ENCODE results near the gene KDM6A.
"Not testable (repeated sequence)": the region's sequence is repeated elsewhere in the genome, so short reads cannot be mapped to it uniquely, and the experiment has no call there.

The KDM6A gene

DNA sequence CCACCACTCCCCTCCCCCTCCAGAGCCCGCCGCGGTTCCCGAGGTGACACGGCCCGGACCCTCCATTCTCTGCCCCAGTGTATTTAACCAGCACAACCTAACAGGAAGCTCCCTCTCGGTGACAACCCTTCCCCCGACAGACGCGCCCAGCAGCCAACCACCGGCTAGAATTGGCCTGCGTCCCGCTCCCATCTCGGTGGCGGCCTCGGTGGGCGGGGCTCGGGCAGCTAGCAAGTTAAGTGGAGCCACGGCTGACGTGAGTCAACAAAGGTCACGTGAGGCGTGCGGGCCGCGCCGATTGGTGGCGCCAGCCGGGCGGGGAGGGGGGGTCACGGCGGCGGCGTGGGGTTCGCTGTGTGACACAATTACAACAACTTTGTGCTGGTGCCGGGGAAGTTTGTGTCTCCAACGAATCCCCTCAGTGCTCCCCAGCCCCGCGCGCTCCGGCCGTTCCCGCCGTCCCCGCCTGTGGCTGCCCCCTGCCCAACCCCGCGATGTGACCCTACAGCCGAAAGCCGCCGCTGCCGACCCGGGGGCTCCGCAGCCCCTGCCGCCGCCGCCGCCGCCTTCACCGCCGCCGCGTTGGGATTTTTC is at the start of gene KDM6A:
Gene KDM6A, plus strand, starts transcription at position 368 of the 594 bp plus-strand sequence. CDS start 364 bp downstream, outside the sequence.
- DNase-seq (ENCODE audit: low read depth) = peak; percentile 91

DNA sequence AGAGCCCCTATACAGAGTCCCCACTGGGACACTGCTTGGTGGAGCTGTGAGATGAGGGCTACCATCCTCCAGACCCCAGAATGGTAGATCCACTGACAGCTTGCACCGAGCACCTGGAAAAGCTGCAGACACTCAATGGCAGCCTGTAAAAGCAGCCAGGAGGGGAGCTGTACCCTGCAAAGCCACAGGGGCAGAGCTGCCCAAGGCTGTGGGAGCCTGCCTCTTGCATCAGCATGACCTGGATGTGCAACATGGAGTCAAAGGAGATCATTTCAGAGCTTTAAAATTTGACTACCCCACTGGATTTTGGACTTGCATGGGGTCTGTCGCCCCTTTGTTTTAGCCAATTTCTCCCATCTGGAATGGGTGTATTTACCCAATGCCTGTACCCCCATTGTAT is 49.8 kb upstream of the KDM6A start:
- DNase-seq (ENCODE audit: low read depth) = not testable (repeated sequence)

DNA sequence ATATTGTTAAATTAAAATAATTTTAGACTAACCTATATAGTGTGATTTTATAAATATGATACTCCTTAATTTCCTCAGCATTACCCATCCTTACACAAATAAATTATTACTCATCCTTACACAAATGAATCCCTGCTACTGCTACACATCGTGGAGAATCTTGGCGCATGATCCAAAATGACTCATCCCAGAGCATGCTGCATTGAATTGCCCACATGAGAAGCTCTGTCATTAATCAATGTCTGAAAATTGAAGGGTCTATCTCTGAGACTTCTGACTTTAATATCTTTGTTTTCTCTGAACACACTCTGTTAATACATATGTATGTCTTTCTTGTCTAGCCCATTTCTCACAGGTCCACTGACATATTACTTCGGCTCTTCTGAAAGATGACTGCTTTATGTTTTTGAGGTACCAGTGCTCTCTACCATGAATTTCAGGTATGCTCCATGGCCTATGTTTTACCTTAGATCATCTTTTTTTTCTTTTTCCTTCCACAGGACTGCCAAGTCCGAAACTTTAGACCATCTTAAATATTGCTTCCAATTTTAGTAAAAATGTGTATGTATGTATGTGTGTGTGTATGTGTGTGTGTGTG is 44.9 kb upstream of the KDM6A start:
- DNase-seq (ENCODE audit: low read depth) = no peak

DNA sequence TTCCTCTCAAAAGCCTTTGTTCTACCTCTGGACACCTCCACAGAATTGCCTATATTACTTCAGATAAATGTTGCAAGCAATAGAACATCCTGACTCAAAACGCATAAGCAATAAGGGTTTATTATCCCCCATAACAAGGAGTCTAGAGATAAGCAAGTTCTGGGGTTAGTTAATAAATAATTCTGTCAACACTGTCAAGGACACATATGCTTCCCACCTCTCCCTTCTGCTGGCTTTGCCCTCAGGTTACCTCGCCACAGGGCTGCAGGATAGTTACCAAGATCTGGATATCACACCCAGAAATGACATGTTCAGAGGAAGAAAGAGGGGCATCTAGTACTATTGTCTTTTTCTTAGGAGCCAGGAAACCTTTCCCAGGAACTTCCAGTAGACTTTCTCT is 43.2 kb upstream of the KDM6A start:
- no peak for DNase-seq (ENCODE audit: low read depth)

DNA sequence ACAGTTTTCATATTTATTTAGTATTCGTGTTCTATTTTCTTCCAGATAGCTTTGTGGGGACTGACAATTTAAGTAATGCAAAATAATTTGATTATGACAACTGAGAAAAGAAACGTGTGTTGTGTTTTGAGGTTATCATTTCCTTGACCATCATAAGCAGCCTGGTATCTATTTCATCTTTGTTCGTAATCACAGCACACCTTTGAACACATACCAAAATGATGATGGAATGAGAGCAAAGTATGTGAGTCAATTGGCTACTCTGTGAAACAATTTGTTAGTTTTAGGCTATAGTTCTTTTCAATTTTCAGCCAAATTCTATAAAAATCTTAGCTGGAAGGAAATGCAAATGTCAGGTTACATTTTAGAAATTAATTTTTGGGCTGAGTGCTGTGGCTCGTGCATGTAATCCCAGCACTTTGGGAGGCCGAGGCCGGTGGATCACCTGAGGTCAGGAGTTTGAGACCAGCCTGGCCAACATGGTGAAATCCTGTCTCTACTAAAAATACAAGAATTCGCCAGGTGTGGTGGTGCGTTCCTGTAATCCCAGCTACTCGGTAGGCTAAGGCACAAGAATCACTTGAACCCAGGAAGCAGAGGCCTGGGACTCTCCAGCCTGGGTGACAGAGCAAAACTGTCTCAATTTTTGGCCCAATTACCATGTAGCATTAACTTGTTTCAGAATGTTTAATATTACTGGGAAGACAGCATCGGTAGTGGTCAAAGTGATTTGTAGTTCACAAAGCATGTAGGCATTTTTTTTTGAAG is 30.3 kb upstream of the KDM6A start:
- DNase-seq (ENCODE audit: low read depth) = no peak

DNA sequence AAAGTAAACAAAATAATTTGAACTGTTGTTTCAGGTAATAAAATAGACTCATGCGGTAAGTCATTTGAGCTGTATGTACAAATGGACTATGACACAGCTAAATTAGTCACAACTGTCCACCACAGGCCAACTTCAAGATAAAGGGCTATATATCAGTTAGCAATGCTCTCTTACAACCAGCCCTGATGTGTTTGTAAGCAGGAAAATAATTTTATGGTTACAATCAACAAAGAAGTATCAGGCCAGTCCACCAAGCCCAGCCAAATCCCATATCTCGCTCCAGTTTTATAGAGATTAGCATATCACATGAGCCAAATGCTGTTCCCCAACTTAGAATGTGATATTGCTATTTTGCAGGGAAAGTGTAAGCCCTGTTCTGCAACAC is 29.7 kb upstream of the KDM6A start:
- DNase-seq (ENCODE audit: low read depth) = no peak

DNA sequence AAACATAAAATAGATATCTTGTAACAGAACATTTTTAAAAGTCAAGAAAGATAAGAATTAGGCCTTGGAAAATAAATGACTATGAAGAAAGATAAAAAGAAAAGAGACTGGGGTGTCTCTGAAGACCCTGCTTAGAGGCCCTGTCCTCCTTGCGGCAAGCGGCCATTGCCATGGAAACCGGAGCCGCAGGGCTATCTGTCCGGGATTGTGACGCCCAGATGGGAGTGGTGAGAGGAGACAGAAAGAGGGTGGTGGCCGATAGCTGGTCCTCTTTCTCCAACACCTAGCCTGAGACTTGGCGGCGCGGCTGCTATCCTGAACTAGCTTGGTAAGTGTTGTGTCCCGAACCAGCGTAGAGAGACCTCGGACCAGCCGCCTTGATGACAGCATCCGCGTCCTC is 29.2 kb upstream of the KDM6A start, which contains the start of gene DUSP21:
Gene DUSP21, plus strand, starts transcription at position 269 of the 400 bp plus-strand sequence. Its CDS starts 112 bp downstream, at position 381.
- DNase-seq (ENCODE audit: low read depth) = no peak

DNA sequence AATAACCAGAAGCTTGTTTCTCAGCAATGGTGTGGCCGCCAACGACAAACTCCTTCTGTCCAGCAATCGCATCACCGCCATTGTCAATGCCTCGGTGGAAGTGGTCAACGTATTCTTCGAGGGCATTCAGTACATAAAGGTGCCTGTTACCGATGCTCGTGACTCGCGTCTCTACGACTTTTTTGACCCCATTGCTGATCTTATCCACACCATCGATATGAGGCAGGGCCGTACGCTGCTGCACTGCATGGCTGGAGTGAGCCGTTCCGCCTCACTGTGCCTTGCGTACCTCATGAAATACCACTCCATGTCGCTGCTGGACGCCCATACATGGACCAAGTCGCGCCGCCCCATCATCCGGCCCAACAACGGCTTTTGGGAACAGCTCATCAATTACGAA is 28.8 kb upstream of the KDM6A start:
- no peak for DNase-seq (ENCODE audit: low read depth)

DNA sequence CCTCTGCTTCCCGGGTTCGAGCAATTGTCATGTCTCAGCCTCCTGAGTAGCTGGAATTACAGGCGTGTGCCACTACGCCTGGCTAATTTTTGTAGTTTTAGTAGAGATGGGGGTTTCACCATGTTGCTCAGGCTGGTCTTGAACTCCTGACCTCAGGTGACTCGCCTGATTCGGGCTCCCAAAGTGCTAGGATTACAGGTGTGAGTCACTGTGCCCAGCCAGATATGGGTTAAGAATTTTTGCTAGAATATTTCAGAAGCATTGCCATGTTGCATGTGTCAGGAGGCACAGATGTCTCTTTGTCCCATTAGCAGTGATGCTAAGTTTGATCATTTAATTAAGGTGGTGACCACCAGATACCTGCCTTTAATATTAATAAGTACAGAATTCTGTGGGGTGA is 22.1 kb upstream of the KDM6A start:
- DNase-seq (ENCODE audit: low read depth) = not testable (repeated sequence)

DNA sequence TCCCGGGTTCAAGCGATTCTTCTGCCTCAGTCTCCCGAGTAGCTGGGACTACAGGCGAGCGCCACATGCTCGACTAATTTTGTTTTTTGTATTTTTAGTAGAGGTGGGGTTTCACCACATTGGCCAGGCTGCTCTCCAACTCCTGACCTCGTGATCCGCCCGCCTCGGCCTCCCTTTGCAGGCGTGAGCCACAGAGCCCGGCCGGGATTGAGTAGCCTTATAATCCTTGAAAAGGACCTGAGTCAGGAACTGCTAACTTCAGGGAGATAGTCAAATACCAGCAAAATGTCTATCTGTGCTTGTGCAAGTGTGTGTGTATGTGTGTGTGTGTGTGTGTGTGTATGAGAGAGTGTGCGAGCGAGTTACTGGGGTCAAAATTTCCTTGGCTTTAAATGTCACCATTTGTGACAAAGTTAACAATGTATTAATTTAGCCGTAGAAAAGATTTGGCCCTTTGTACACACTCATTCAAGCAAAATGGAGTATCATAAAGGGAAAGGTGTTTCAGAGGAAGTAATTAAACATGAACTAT is 1.8 kb upstream of the KDM6A start:
- DNase-seq (ENCODE audit: low read depth) = no peak

DNA sequence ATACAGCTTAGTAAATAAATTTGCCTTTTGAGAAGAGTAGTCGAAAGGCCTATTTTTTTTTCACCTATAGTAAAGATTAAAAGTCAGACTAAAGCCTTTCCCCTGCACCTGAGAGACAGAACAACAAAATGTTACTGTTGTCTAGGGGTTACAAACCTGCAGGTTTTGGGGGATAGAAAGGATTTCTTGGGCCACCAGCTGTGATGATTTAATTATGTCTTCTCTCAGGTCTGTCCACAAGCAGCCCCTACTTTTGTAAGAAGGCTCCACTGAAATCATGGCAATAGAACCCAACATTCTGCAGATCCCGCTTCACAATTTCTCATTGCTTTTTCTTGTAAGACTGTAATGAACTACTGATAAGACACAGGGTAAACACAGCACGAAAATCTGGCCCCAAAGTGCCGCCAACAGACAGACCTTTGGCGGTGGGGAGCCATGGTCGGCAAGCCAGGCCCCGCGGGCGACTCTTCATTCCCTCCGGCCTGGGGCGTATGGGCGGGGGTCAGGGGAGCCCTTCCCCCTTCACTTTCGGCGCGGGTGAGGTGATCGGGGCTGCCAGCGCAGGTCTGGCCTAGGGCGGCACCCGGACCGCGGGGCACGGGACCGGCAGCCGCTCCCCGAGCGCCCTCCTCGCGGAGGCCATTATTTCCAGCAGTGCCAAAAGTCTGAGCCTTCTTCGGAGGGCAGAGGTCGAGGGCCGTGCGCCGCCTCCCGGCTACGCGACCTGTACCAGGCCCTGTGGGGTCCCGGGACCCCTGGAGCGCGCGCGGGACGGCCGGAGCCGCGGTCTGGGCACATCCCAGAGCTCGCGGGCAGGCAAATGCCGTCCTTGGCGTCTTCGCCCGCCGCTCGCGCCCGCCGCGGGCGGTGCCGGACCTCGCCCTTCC is 812 bp upstream of the KDM6A start:
- DNase-seq (ENCODE audit: low read depth) = no peak

DNA sequence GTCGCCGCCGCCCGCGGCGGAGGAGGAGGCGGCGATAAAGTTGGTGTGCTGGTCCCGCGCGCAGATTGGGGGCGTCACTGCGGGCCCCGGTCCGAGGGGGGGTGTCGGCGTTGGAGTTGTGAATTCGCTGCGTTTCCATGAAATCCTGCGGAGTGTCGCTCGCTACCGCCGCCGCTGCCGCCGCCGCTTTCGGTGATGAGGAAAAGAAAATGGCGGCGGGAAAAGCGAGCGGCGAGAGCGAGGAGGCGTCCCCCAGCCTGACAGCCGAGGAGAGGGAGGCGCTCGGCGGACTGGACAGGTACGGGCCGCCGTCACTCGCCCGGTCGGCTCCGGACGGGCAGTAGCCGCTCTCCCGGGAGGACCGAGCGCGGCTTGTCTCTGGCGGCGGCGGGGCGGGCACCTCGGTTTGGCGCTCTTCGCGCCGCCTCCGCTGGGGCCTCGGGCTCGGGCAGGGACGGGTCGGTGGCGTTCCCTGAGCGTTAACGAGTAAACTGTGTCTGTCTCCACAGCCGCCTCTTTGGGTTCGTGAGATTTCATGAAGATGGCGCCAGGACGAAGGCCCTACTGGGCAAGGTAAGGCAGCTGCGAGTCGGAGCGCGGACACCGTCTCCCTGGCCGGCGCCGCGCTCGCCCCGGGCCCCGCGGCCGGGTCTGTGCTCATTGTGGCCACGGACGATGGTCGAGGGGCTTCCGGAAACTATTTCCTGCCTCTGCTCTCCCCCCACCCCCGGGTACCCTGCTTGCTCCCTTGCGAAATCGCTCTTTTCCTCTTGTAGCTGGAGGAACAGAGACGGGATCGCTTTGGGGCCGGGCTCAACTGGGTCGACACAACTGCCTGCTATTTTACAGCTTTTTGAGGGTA is 658 bp downstream of the KDM6A start:
- peak; percentile 33 for DNase-seq (ENCODE audit: low read depth)

DNA sequence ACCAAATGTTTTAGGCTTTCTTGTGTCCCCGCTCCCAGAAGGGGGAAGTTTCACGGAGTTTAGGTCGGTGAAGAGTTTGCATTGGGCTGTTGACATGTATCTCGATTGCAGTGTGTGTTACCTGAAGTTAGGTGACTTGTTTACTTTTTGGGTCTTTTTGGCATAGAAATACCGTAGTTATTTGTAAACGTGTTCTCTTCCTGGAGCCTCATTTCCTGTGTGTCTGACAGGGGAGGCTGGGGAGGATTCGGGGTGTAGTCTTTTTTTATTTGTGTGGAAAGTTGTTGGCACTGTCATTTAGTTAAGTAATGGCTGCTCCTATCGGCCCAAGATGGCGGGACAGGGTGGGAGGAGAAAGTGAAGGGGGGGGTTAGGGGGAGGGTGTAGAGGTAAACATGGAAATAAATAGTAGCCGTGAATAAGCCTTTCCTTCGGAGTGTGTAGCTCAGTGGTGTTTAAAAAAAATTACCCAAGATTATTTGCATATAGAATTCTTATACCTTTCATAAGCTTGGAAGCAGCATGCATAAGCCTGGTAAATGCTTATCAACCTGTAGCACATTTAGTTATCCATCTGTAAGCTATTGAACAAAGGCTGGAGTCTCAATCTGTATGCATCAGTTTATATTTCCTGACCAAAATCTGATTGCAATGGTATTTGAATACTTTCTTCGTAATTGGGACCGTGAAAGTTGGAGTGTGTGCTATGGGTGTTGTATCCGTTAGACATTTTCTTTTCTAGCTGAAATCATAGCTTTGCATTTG is 1.6 kb downstream of the KDM6A start:
- no peak for DNase-seq (ENCODE audit: low read depth)

DNA sequence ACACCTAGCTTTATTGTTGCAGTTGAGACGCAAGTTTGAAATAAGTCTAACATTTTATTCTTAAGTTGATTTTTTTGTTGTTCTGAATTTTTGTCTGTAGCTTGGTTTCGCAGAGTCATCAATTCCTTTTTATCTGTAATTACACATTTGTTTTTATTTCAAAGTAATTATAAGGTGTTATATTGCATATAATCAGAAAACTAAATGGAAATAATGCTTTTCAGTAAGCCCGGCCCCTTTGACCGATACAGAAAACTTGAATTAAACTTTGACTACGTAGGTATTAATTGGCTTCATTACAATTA is 2.1 kb downstream of the KDM6A start:
- DNase-seq (ENCODE audit: low read depth) = no peak

DNA sequence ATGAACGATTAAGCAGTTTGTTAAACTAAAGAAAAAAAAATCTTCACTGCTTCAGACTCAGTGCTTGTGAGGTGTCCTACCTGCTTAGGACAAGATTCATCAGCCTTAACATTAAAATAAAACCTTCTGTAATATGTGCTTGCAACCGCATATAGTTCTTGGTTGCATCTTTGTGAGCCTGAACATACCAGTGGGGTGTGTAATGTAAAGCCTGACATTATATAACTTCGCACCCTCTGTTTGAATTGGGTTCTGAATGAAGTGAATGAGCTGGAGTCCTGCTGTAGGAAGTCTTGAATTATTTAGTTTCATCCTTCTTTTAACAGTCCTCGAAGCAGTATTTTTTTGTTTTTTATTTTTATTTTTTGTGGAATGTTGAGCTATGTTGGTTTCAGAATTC is 3.1 kb downstream of the KDM6A start:
- no peak for DNase-seq (ENCODE audit: low read depth)

DNA sequence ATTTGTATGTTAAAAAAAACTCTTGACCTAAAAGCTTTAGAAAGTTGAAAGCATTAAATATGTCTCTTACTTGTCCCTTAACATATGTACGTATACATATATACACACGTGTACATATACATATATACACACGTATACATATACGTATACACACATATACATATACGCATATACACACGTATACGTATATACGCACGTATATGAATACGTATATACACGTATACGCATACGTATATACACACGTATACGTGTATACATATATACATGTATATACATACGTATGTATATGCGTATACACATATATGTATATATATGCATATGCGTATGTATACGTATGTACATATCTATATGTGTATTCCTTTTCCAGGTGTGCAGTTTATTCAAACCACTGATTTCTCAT is 3.8 kb downstream of the KDM6A start:
- DNase-seq (ENCODE audit: low read depth) = no peak

DNA sequence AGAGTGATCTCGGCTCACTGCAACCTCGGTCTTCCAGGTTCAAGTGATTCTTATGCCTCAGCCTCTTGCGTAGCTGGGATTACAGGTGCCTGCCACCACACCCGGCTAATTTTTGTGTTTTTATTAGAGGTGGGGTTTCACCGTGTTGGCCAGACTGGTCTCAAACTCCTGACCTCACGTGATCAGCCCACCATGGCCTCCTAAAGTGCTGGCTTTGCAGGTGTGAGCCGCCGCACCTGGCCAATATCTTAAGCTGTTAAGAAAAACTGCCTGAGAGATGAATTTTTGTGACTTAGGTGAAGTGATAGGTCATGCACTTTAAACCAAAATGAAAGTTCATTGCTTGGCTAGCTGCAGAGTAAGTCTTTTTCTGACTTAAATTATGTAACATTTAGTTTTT is 5.8 kb downstream of the KDM6A start:
- DNase-seq (ENCODE audit: low read depth) = no peak

DNA sequence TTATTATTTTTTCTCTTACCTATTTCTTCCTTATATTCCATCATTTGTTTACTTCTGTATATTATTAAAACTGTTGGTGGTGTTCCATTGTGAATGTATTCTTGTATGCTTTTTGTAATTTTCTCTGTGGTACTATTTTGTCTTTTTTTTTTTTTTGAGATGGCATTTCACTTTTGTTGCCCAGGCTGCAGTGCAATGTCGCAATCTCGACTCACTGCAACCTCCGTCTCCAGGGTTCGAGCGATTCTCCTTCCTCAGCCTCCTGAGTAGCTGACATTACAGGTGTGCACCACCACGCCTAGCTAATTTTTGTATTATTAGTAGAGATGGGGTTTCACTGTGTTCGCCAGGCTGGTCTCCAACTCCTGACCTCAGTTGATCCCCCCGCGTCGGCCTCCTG is 8.6 kb downstream of the KDM6A start:
- no peak for DNase-seq (ENCODE audit: low read depth)

DNA sequence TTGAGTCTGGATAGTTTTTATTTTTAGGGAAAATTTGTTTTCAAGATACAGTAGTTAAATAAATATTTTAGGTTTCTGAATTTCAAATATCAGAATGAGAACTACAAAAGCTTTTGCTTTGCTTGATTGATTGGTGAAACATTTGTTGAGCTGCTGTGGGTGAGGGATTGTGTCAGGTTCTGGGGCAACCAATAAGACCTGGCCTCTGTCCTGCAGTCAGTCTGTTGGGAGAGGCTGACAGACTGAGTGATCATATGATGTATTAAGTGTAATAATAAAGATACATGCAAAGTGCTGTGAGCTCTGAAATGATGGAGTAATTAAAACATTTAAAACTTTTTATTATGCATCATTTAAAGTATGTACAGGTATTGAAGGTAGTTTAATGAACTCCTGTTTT is 9.6 kb downstream of the KDM6A start:
- DNase-seq (ENCODE audit: low read depth) = no peak

DNA sequence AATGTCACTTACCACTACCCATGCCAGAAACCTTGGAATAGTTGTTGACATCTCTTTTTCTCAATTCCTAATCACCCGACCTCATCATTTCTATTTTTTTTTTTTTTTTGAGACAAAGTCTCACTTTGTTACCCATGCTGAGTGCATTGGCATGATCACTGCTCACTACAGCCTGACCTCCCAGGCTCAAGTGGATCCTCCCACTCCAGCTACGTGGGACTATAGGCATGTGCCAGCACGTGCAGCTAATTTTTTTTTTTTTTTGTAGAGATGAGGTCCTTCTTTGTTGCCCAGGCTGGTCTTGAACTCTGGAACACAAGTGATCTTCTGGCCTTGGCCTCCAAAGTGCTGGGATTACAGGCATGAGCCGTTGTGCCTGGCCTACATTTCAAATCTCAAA is 12.0 kb downstream of the KDM6A start:
- DNase-seq (ENCODE audit: low read depth) = no peak

DNA sequence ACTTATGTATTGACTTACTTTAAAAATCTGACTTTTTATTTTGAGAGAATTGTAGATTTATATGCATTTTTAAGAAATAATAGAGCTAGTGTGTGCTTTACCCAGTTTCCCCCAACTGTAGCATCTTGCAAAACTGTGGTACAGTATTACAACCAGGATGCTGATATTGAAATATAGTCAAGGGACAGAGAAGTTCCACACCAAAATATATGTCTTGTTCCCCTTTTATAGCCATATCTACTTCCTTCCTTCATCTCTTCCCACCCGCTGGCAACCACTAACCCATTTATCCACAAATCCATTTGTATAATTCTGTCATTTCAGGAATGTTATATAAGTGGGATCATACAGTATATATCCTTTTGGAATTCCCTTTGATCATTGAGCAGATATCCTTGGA is 16.8 kb downstream of the KDM6A start:
- no peak for DNase-seq (ENCODE audit: low read depth)

Measured in activated T-cell treated with anti-CD3 and anti-CD28 coated beads for 48 hours (primary cell).